K562 (cell line): ENCODE results near the gene HMCN1. TPM values are rescaled to one million over a fixed set of nuclear protein-coding genes. Genes with fewer than 3 reads are reported as not detected.
A peak's percentile ranks its signal among the peaks of the same experiment; 100 is the strongest.

Experiments used
- ATAC-seq: fragments of 200-7000 bp; cut with Tn5 transposase; 3 replicates; pipeline ENCODE4 v1.9.1; 2020; ENCODE audit warnings: moderate library complexity
- BruUV-seq: library from RNA; stranded (reverse); fragments of 400-500 nt; replicated peaks from 2 replicates; lab custom pipeline; 2021; lab: Mats Ljungman, UMichigan
- CTCF ChIA-PET: fragments of 300-600 bp; formaldehyde crosslinking; extraction: SDS; loops from one replicate; lab custom pipeline; 2021; ENCODE audit warnings: low intra/inter-chr PET ratio; lab: Yijun Ruan, JAX
- POLR2A ChIA-PET: fragments of 300-600, 350-650 bp; sonication (Branson Sonifier 250); formaldehyde crosslinking; extraction: SDS; loops from one replicate; lab custom pipeline; 2021; ENCODE audit warnings: antibody characterized with exemption, inconsistent platforms; lab: Yijun Ruan, JAX
- DNase-seq, 4 experiments: peaks; one replicate each; pipeline versions ENCODE4 v3.0.0 to v3.0.0-alpha.2; 2011 to 2018; ENCODE audit warnings: low spot score in 3 of 4, mixed read lengths in 3 of 4; ENCODE audit errors: extremely low read depth in 1 of 4
- FAIRE-seq: peaks from 2 replicates; lab custom pipeline; 2011; peaks lifted over from hg19 to GRCh38; lab: Jason Lieb, UNC
- H2AFZ ChIP-seq: 2 replicates; pipeline ENCODE4 v1.6.0; 2011; ENCODE audit warnings: low read depth, low read length, control low read depth, inconsistent platforms
- H3K27ac ChIP-seq: fragments of 200-600 bp; 3 replicates; pipeline ENCODE4 v1.8.0; 2011; ENCODE audit warnings: low read depth, mild to moderate bottlenecking, control low read depth, inconsistent platforms, low read length, moderate library complexity, mixed read lengths; ENCODE audit errors: extremely low read depth
- H3K27me3 ChIP-seq, 2 experiments: fragments of 300-600 bp in 1 of 2; 2 replicates in 1 of 2; 3 replicates in 1 of 2; pipeline versions ENCODE4 v1.6.0 to v1.8.0; 2011; ENCODE audit warnings: inconsistent platforms in 2 of 2, low read length in 2 of 2, mild to moderate bottlenecking in 1 of 2, mixed read lengths in 1 of 2, moderate library complexity in 1 of 2; ENCODE audit not compliant: control insufficient read depth in 2 of 2, insufficient read depth in 2 of 2
- H3K36me3 ChIP-seq: fragments of 300-600 bp; 3 replicates; pipeline ENCODE4 v1.8.0; 2011; ENCODE audit warnings: mild to moderate bottlenecking, low read length, inconsistent platforms; ENCODE audit not compliant: control insufficient read depth, insufficient read depth
- H3K4me1 ChIP-seq, 2 experiments: fragments of 200-600 bp in 1 of 2; replicated peaks in 1 of 2; 2 replicates in 1 of 2; 3 replicates in 1 of 2; pipeline versions ENCODE4 v1.5.1 to v1.8.0; 2011; ENCODE audit warnings: inconsistent platforms in 2 of 2, low read length in 2 of 2, mild to moderate bottlenecking in 1 of 2, mixed read lengths in 1 of 2, moderate library complexity in 1 of 2; ENCODE audit not compliant: control insufficient read depth in 2 of 2, insufficient read depth in 2 of 2
- H3K4me2 ChIP-seq: 2 replicates; pipeline ENCODE4 v1.6.1; 2011; ENCODE audit warnings: low read length, control low read depth, inconsistent platforms, mixed read lengths; ENCODE audit not compliant: insufficient read depth
- H3K4me3 ChIP-seq: fragments of 200-600 bp; sonication (generic), shearing (Covaris generic); 2 replicates; pipeline ENCODE4 v1.5.1; 2016; ENCODE audit warnings: control low read depth, inconsistent platforms
- H3K79me2 ChIP-seq: fragments of 200-600 bp; 3 replicates; pipeline ENCODE4 v1.8.0; 2011; ENCODE audit warnings: low read length, inconsistent platforms; ENCODE audit not compliant: control insufficient read depth, insufficient read depth
- H3K9ac ChIP-seq, 2 experiments: 2 replicates each; pipeline versions ENCODE4 v1.6.0 to v1.6.1; 2011; ENCODE audit warnings: low read depth in 2 of 2, low read length in 2 of 2, control low read depth in 1 of 2, inconsistent platforms in 1 of 2, mild to moderate bottlenecking in 1 of 2, mixed read lengths in 1 of 2; ENCODE audit not compliant: insufficient read depth in 1 of 2
- H3K9me1 ChIP-seq: one replicate; pipeline ENCODE4 v1.6.0; 2011; ENCODE audit warnings: inconsistent platforms, mild to moderate bottlenecking, low read length, moderate library complexity; ENCODE audit not compliant: control insufficient read depth, insufficient read depth
- H3K9me3 ChIP-seq: replicated peaks from 2 replicates; pipeline ENCODE4 v1.5.1; 2011; ENCODE audit warnings: low read depth, low read length, inconsistent platforms; ENCODE audit not compliant: control insufficient read depth, insufficient read depth
- H4K20me1 ChIP-seq: replicated peaks from 2 replicates; pipeline ENCODE4 v1.6.1; 2011; ENCODE audit warnings: low read length, inconsistent platforms, mixed read lengths; ENCODE audit not compliant: control insufficient read depth, insufficient read depth
- DPF2 ChIP-seq: fragments of 450-650 bp; IDR thresholded peaks from 2 replicates; pipeline ENCODE4 v1.6.1; 2016
- FOXA1 ChIP-seq: fragments of 450-650 bp; IDR thresholded peaks from 2 replicates; pipeline ENCODE4 v1.6.1; 2016; ENCODE audit warnings: mild to moderate bottlenecking, borderline replicate concordance
- HNRNPK ChIP-seq: fragments of 200-400 bp; formaldehyde crosslinking; IDR thresholded peaks from one replicate; pipeline ENCODE4 v1.6.1; 2018; ENCODE audit warnings: mild to moderate bottlenecking, low read depth, low read length; ENCODE audit not compliant: poor library complexity, severe bottlenecking
- PCBP2 ChIP-seq: fragments of 200-400 bp; formaldehyde crosslinking; IDR thresholded peaks from 2 replicates; pipeline ENCODE4 v1.6.1; 2018; ENCODE audit warnings: low read length, low read depth, mild to moderate bottlenecking, moderate library complexity; ENCODE audit not compliant: poor library complexity, severe bottlenecking
- PML ChIP-seq: IDR thresholded peaks from 2 replicates; pipeline ENCODE4 v1.6.1; 2012; ENCODE audit warnings: low read length, inconsistent platforms
- RNF2 ChIP-seq: sonication (generic); IDR thresholded peaks from 2 replicates; pipeline ENCODE4 v1.6.1; 2016
- SAFB2 ChIP-seq: fragments of 200-400 bp; formaldehyde crosslinking; IDR thresholded peaks from 2 replicates; pipeline ENCODE4 v1.6.1; 2018; ENCODE audit warnings: borderline replicate concordance, low read length, low read depth, moderate library complexity; ENCODE audit not compliant: severe bottlenecking
- SMARCA5 ChIP-seq: fragments of 450-650 bp; IDR thresholded peaks from 2 replicates; pipeline ENCODE4 v1.6.1; 2016
- ZBTB17 ChIP-seq: fragments of 450-650 bp; formaldehyde crosslinking; IDR thresholded peaks from 2 replicates; pipeline ENCODE4 v1.4.0; 2020; ENCODE audit warnings: mild to moderate bottlenecking
- ZNF764 ChIP-seq: fragments of 250-450 bp; sonication (Bioruptor Pico); IDR thresholded peaks from 2 replicates; pipeline ENCODE4 v1.4.0; 2020; ENCODE audit warnings: low read depth, mild to moderate bottlenecking, moderate library complexity
- WGBS: fragments of 100-300 bp; shearing (Covaris generic); methylation state at CpG from one replicate; pipeline ENCODE4 v1.1.6; 2016; ENCODE audit warnings: low coverage, mixed read lengths; ENCODE audit not compliant: insufficient coverage; ENCODE audit errors: missing lambda C conversion rate; 5-methylcytosine and 5-hydroxymethylcytosine counted together
- in situ Hi-C: fragments of 300-500 bp; cut with MboI; formaldehyde crosslinking; loops from 4 replicates; pipeline ENCODE4 v1.15.0; 2018; ENCODE audit warnings: inconsistent platforms, mixed read lengths
- intact Hi-C: fragments of 100-400 bp; cut with micrococcal nuclease; formaldehyde crosslinking; loops from 2 replicates; pipeline ENCODE4 v1.14.2; 2022
- polyA plus RNA-seq, 8 experiments: library from polyadenylated mRNA; depleted of rRNA in 4 of 8; stranded (reverse) in 5 of 8; unstranded in 3 of 8; fragments of >200 nt; fragmentation: Nextera tagmentation in 2 of 8; fragmentation: Illumina TruSeq in 1 of 8; extraction: Ambion mirVana in 2 of 8; extraction: Trizol in 1 of 8; gene quantifications; 2 replicates each; pipeline versions ENCODE4 v1.2.1 to v1.2.3, GENCODE V29; 2011 to 2014; ENCODE audit warnings: inconsistent platforms in 1 of 8, missing spikeins in 1 of 8
- total RNA-seq, 7 experiments: library from RNA; depleted of rRNA in 6 of 7; stranded (reverse); fragments of >200 nt in 6 of 7; fragmentation: Illumina TruSeq in 2 of 7; extraction: Trizol in 2 of 7; gene quantifications; 2 replicates each; pipeline versions ENCODE4 v1.2.1 to v1.2.3, GENCODE V29; 2011 to 2021; ENCODE audit warnings: low replicate concordance in 1 of 7

HMCN1 gene
- total and polyA plus RNA-seq, 9 of the 15 experiments (the other 6 are each of a cell fraction or from before 2014, with no cell fraction given), result 0.07 to 0.36 (median 0.21) TPM

DNA sequence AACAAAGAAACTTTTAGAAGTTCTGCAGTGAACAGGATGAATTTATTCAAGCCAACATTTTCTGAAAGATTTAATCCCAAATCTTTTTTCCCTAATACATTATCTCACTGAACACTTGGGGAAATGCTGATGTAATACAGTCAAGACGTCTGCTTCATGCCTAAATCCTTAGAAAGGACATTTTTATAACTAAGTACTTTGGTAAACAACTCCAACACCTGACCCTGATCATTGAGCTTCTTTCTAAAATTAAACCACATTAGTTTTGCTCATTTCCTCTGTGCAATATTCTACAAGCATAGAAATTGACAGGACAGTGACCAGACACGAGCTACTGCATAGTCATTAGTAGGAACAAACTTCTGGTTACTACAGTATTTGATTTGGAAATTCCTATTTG lies 457.3 kb downstream of the HMCN1 start:
- no peaks in the 10 kb centered on the region for H3K27me3 ChIP-seq
- ATAC-seq (no peak), FAIRE-seq (no peak), DNase-seq (no peak)
- POLR2A ChIA-PET, result no interaction called here
- H3K9ac ChIP-seq, result no peak overlapping the region
- TF ChIP-seq SMARCA5 (no peak), ZBTB17 (CRISPR knock-in tag) (no peak), ZNF764 (CRISPR knock-in tag) (no peak)
- no peak overlapping the region for H3K4me2 ChIP-seq
- WGBS, result 10% methylated on average over 2 of the region's 2 CpGs
- CTCF ChIA-PET, result no interaction called here
- BruUV-seq, result no TSS peak
- in situ Hi-C loops (no loop called here), intact Hi-C loops (no loop called here)
- H4K20me1 ChIP-seq, result no peaks in the 10 kb centered on the region
- H3K4me1 ChIP-seq, result peaks cover 0 to 33% of the 10 kb centered on the region in 2 experiments; a peak in 3 of 5 replicates
- peaks cover 23% of the 10 kb centered on the region for H3K9me3 ChIP-seq
- H2AFZ ChIP-seq, result no peak overlapping the region
- no peaks in the 10 kb centered on the region for H3K36me3 ChIP-seq
- no peak overlapping the region for H3K27ac ChIP-seq
- H3K9me1 ChIP-seq, result no peaks in the 10 kb centered on the region
- no peaks in the 10 kb centered on the region for H3K79me2 ChIP-seq
- H3K4me3 ChIP-seq, result no peak overlapping the region

DNA sequence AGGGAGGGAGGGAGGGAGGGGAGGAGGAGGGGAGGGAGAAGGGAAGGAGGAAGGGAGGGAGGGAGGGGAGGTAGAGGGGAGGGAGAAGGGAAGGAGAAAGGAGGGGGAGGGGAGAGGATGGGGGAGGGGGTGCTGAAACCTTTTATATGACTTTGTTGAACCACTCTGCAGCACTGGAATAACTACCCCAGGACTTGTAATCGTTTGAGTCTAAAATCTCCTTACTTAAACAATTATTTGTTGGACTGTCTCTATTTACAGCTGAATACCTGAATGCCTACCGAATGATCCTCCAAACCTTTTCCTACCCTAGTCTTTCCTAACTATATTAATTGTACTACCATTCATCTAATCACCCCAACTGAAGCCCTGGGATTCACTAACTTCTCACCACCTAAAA lies 459.0 kb downstream of the HMCN1 start:
- Histone ChIP-seq H3K79me2 (no peaks in the 10 kb centered on the region), H3K27me3 (no peaks in the 10 kb centered on the region), H3K9me3 (peaks cover 23% of the 10 kb centered on the region), H3K9ac (no peak overlapping the region), H3K36me3 (no peaks in the 10 kb centered on the region), H3K4me3 (no peak overlapping the region), H3K9me1 (no peaks in the 10 kb centered on the region), H4K20me1 (no peaks in the 10 kb centered on the region), H3K27ac (no peak overlapping the region), H3K4me1 (peaks cover 0 to 30% of the 10 kb centered on the region in 2 experiments; a peak in 3 of 5 replicates), H2AFZ (no peak overlapping the region; the same call in 1 of the 2 replicates), H3K4me2 (no peak overlapping the region)
- 45% methylated on average over 2 of the region's 2 CpGs for WGBS
- intact Hi-C loops (no loop called here), in situ Hi-C loops (no loop called here)
- DNase-seq (no peak), FAIRE-seq (no peak), ATAC-seq (no peak)
- POLR2A ChIA-PET, result interaction anchor here (0.7 kb wide), 1 partner anchor 88 kb away, joined by 3 read pairs; no protein-coding TSS in a partner anchor
- CTCF ChIA-PET, result no interaction called here
- TF ChIP-seq RNF2 (no peak), FOXA1 (no peak), SAFB2 (no peak), DPF2 (no peak), HNRNPK (peak; percentile 74), PCBP2 (peak; percentile 60), PML (no peak)
- no TSS peak for BruUV-seq
